B cell (primary cell): ENCODE results near the gene UBD.

Experiments used
- EZH2 ChIP-seq: IDR thresholded peaks from 2 replicates; pipeline ENCODE4 v1.6.1; 2012; ENCODE audit warnings: borderline replicate concordance, low read depth, mild to moderate bottlenecking, moderate library complexity, low read length; ENCODE audit not compliant: insufficient read depth, poor library complexity, severe bottlenecking
- TF ChIP-seq, protein P1 (sequence below): fragments of 200-600 bp; IDR thresholded peaks from one replicate; pipeline ENCODE4 v1.8.0; 2022; ENCODE audit warnings: antibody characterized with exemption, mild to moderate bottlenecking

GRCh38 chr6:29564875-29565274 lies 5.3 kb upstream of the UBD start:
- TF ChIP-seq EZH2: no peak
- TF ChIP-seq, protein P1, sequence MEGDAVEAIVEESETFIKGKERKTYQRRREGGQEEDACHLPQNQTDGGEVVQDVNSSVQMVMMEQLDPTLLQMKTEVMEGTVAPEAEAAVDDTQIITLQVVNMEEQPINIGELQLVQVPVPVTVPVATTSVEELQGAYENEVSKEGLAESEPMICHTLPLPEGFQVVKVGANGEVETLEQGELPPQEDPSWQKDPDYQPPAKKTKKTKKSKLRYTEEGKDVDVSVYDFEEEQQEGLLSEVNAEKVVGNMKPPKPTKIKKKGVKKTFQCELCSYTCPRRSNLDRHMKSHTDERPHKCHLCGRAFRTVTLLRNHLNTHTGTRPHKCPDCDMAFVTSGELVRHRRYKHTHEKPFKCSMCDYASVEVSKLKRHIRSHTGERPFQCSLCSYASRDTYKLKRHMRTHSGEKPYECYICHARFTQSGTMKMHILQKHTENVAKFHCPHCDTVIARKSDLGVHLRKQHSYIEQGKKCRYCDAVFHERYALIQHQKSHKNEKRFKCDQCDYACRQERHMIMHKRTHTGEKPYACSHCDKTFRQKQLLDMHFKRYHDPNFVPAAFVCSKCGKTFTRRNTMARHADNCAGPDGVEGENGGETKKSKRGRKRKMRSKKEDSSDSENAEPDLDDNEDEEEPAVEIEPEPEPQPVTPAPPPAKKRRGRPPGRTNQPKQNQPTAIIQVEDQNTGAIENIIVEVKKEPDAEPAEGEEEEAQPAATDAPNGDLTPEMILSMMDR: no peak
